WTC11 (cell line): ENCODE data around the gene SERTAD4. TPM values are rescaled to one million over a fixed set of nuclear protein-coding genes. Genes with fewer than 3 reads are reported as not detected.
A peak's percentile ranks its signal among the peaks of the same experiment; 100 is the strongest.

Source experiments
- EMX1 ChIP-seq: fragments of 250-450 bp; sonication (Bioruptor Pico); IDR thresholded peaks from 2 replicates; pipeline ENCODE4 v1.8.0; 2021; ENCODE audit warnings: mild to moderate bottlenecking
- ETV6 ChIP-seq: sonication (generic); formaldehyde crosslinking; IDR thresholded peaks from 2 replicates; pipeline ENCODE4 v1.8.1; 2022; ENCODE audit warnings: mild to moderate bottlenecking, missing genetic modification reagents
- GRHL2 ChIP-seq: fragments of 250-450 bp; sonication (Bioruptor Pico); IDR thresholded peaks from 2 replicates; pipeline ENCODE4 v1.8.0; 2022; ENCODE audit warnings: mild to moderate bottlenecking, moderate library complexity; ENCODE audit not compliant: insufficient replicate concordance, severe bottlenecking
- SMAD3 ChIP-seq: sonication (generic); formaldehyde crosslinking; IDR thresholded peaks from 2 replicates; pipeline ENCODE4 v1.8.0; 2022; ENCODE audit warnings: missing genetic modification reagents, mild to moderate bottlenecking, borderline replicate concordance
- SP1 ChIP-seq: sonication (generic); formaldehyde crosslinking; conservative IDR thresholded peaks from 2 replicates; pipeline ENCODE4 v1.8.1; 2022; ENCODE audit warnings: missing genetic modification reagents
- ZNF232 ChIP-seq: sonication (generic); formaldehyde crosslinking; IDR thresholded peaks from 2 replicates; pipeline ENCODE4 v1.8.0; 2022; ENCODE audit warnings: mild to moderate bottlenecking, missing genetic modification reagents
- ZNF671 ChIP-seq: fragments of 250-450 bp; sonication (Bioruptor Pico); IDR thresholded peaks from 2 replicates; pipeline ENCODE4 v1.8.0; 2021; ENCODE audit warnings: mild to moderate bottlenecking
- total RNA-seq: library from RNA; stranded (reverse); gene quantifications from 3 replicates; pipeline ENCODE4 v1.2.3, GENCODE V29; 2021
- TF ChIP-seq, protein P1 (sequence below): sonication (generic); formaldehyde crosslinking; conservative IDR thresholded peaks from 2 replicates; pipeline ENCODE4 v1.8.1; 2023; ENCODE audit warnings: mild to moderate bottlenecking, low read depth, missing genetic modification reagents, moderate library complexity
- TF ChIP-seq, protein P2 (sequence below): sonication (generic); formaldehyde crosslinking; IDR thresholded peaks from 2 replicates; pipeline ENCODE4 v1.8.0; 2022; ENCODE audit warnings: mild to moderate bottlenecking, missing genetic modification reagents
- TF ChIP-seq, protein P3 (sequence below): sonication (generic); formaldehyde crosslinking; IDR thresholded peaks from 2 replicates; pipeline ENCODE4 v1.8.0; 2022; ENCODE audit warnings: mild to moderate bottlenecking, missing genetic modification reagents
- TF ChIP-seq, protein P4 (sequence below): fragments of 250-450 bp; sonication (Bioruptor Pico); IDR thresholded peaks from 2 replicates; pipeline ENCODE4 v1.8.0; 2021; ENCODE audit warnings: mild to moderate bottlenecking
- TF ChIP-seq, protein P5 (sequence below): sonication (generic); formaldehyde crosslinking; conservative IDR thresholded peaks from 2 replicates; pipeline ENCODE4 v1.8.1; 2022; ENCODE audit warnings: mild to moderate bottlenecking, missing genetic modification reagents
- TF ChIP-seq, protein P6 (sequence below): fragments of 200-600 bp; IDR thresholded peaks from 2 replicates; pipeline ENCODE4 v1.8.0; 2022; ENCODE audit warnings: antibody characterized with exemption
- TF ChIP-seq, protein P7 (sequence below): sonication (generic); formaldehyde crosslinking; IDR thresholded peaks from 2 replicates; pipeline ENCODE4 v1.8.0; 2022; ENCODE audit warnings: mild to moderate bottlenecking, missing genetic modification reagents
- TF ChIP-seq, protein P8 (sequence below): fragments of 250-450 bp; sonication (Bioruptor Pico); IDR thresholded peaks from 2 replicates; pipeline ENCODE4 v2.1.2; 2022; ENCODE audit warnings: mild to moderate bottlenecking, moderate library complexity

Gene SERTAD4
- total RNA-seq, 1 experiment from 2014 or later: 4.6 TPM

DNA sequence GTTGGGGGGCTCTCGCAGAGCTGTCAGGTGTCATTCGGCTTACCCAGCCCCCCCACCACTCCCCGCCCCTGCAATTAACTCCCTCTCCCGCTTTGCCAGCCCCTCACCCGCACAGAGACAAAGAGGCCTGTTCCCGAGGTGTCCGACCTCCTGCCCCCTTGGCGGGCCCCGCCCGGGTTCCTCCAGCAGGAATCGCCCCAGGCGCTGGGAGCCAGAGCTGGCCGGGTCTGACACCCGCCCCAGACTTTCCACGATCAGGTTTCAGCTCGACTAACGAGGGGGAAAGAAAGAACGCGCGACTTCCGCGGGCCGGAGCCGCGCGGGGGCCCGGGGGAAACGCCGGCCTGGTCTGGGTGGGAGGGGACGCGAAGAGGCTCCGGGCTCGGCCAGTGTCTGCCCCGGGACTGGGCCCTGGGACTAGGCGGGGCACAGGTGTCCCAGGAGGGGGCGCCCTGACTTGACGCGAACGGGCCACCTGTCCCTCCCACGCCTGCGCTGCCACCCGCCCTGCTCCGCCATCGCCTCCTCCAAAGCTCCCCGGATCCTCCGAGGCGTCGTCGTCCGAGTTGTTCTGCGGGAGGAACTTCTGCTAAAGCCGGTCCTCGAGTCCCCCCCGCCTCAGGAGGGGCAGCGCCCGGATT, 59.8 kb downstream of the SERTAD4 start (continued):
- TF ChIP-seq, protein P1, sequence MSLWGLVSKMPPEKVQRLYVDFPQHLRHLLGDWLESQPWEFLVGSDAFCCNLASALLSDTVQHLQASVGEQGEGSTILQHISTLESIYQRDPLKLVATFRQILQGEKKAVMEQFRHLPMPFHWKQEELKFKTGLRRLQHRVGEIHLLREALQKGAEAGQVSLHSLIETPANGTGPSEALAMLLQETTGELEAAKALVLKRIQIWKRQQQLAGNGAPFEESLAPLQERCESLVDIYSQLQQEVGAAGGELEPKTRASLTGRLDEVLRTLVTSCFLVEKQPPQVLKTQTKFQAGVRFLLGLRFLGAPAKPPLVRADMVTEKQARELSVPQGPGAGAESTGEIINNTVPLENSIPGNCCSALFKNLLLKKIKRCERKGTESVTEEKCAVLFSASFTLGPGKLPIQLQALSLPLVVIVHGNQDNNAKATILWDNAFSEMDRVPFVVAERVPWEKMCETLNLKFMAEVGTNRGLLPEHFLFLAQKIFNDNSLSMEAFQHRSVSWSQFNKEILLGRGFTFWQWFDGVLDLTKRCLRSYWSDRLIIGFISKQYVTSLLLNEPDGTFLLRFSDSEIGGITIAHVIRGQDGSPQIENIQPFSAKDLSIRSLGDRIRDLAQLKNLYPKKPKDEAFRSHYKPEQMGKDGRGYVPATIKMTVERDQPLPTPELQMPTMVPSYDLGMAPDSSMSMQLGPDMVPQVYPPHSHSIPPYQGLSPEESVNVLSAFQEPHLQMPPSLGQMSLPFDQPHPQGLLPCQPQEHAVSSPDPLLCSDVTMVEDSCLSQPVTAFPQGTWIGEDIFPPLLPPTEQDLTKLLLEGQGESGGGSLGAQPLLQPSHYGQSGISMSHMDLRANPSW (CRISPR knock-in tag): no peak
- TF ChIP-seq, protein P2, sequence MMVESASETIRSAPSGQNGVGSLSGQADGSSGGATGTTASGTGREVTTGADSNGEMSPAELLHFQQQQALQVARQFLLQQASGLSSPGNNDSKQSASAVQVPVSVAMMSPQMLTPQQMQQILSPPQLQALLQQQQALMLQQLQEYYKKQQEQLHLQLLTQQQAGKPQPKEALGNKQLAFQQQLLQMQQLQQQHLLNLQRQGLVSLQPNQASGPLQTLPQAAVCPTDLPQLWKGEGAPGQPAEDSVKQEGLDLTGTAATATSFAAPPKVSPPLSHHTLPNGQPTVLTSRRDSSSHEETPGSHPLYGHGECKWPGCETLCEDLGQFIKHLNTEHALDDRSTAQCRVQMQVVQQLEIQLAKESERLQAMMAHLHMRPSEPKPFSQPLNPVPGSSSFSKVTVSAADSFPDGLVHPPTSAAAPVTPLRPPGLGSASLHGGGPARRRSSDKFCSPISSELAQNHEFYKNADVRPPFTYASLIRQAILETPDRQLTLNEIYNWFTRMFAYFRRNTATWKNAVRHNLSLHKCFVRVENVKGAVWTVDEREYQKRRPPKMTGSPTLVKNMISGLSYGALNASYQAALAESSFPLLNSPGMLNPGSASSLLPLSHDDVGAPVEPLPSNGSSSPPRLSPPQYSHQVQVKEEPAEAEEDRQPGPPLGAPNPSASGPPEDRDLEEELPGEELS (CRISPR knock-in tag): peak; percentile 76; the same call in 1 of the 2 replicates
- no peak for TF ChIP-seq ETV6 (CRISPR knock-in tag)
- TF ChIP-seq ZNF232: peak; percentile 58; the same call in 1 of the 2 replicates
- TF ChIP-seq, protein P3, sequence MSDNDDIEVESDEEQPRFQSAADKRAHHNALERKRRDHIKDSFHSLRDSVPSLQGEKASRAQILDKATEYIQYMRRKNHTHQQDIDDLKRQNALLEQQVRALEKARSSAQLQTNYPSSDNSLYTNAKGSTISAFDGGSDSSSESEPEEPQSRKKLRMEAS (CRISPR knock-in tag): peak; percentile 88
- no peak for TF ChIP-seq ZNF671 (CRISPR knock-in tag)
- TF ChIP-seq, protein P4, sequence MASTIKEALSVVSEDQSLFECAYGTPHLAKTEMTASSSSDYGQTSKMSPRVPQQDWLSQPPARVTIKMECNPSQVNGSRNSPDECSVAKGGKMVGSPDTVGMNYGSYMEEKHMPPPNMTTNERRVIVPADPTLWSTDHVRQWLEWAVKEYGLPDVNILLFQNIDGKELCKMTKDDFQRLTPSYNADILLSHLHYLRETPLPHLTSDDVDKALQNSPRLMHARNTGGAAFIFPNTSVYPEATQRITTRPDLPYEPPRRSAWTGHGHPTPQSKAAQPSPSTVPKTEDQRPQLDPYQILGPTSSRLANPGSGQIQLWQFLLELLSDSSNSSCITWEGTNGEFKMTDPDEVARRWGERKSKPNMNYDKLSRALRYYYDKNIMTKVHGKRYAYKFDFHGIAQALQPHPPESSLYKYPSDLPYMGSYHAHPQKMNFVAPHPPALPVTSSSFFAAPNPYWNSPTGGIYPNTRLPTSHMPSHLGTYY (CRISPR knock-in tag): no peak
- no peak for TF ChIP-seq GRHL2
- TF ChIP-seq, protein P5, sequence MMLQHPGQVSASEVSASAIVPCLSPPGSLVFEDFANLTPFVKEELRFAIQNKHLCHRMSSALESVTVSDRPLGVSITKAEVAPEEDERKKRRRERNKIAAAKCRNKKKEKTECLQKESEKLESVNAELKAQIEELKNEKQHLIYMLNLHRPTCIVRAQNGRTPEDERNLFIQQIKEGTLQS (CRISPR knock-in tag): no peak
- TF ChIP-seq SP1: peak; percentile 63; the same call in 1 of the 2 replicates
- TF ChIP-seq, protein P6, sequence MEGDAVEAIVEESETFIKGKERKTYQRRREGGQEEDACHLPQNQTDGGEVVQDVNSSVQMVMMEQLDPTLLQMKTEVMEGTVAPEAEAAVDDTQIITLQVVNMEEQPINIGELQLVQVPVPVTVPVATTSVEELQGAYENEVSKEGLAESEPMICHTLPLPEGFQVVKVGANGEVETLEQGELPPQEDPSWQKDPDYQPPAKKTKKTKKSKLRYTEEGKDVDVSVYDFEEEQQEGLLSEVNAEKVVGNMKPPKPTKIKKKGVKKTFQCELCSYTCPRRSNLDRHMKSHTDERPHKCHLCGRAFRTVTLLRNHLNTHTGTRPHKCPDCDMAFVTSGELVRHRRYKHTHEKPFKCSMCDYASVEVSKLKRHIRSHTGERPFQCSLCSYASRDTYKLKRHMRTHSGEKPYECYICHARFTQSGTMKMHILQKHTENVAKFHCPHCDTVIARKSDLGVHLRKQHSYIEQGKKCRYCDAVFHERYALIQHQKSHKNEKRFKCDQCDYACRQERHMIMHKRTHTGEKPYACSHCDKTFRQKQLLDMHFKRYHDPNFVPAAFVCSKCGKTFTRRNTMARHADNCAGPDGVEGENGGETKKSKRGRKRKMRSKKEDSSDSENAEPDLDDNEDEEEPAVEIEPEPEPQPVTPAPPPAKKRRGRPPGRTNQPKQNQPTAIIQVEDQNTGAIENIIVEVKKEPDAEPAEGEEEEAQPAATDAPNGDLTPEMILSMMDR: no peak
- TF ChIP-seq SMAD3 (CRISPR knock-in tag): 0 out of 2 replicates have a peak, but pooled peaks have one; percentile 36
- no peak for TF ChIP-seq EMX1 (CRISPR knock-in tag)
- TF ChIP-seq, protein P7, sequence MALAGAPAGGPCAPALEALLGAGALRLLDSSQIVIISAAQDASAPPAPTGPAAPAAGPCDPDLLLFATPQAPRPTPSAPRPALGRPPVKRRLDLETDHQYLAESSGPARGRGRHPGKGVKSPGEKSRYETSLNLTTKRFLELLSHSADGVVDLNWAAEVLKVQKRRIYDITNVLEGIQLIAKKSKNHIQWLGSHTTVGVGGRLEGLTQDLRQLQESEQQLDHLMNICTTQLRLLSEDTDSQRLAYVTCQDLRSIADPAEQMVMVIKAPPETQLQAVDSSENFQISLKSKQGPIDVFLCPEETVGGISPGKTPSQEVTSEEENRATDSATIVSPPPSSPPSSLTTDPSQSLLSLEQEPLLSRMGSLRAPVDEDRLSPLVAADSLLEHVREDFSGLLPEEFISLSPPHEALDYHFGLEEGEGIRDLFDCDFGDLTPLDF: peak; percentile 66; the same call in 1 of the 2 replicates
- TF ChIP-seq, protein P8, sequence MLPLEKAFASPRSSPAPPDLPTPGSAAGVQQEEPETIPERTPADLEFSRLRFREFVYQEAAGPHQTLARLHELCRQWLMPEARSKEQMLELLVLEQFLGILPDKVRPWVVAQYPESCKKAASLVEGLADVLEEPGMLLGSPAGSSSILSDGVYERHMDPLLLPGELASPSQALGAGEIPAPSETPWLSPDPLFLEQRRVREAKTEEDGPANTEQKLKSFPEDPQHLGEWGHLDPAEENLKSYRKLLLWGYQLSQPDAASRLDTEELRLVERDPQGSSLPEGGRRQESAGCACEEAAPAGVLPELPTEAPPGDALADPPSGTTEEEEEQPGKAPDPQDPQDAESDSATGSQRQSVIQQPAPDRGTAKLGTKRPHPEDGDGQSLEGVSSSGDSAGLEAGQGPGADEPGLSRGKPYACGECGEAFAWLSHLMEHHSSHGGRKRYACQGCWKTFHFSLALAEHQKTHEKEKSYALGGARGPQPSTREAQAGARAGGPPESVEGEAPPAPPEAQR: no peak
- TF ChIP-seq, all 79 proteins: peak for 10
